Neutrophil (primary cell): ENCODE measurements around the gene TMCC2.

Experiments
- H3K27ac ChIP-seq: fragments of 200-600 bp; sonication (generic); 2 replicates; pipeline ENCODE4 v1.5.1; 2016; ENCODE audit warnings: mild to moderate bottlenecking, moderate library complexity
- H3K27me3 ChIP-seq: fragments of 200-600 bp; sonication (generic); 2 replicates; pipeline ENCODE4 v1.6.0; 2016; ENCODE audit warnings: mild to moderate bottlenecking
- H3K36me3 ChIP-seq: fragments of 200-600 bp; sonication (generic); 2 replicates; pipeline ENCODE4 v1.5.1; 2017
- H3K4me1 ChIP-seq, 2 experiments: fragments of 200-600 bp in 1 of 2; sonication (generic) in 1 of 2; 1 replicate in 1 of 2; 2 replicates in 1 of 2; pipeline versions ENCODE4 v1.5.1 to v1.6.1; 2013 to 2016; ENCODE audit warnings: low read depth in 1 of 2, low read length in 1 of 2, mild to moderate bottlenecking in 1 of 2, moderate library complexity in 1 of 2; ENCODE audit not compliant: control insufficient read depth in 1 of 2, insufficient read depth in 1 of 2
- H3K4me3 ChIP-seq, 2 experiments: fragments of 200-600 bp in 1 of 2; sonication (generic) in 1 of 2; 1 replicate in 1 of 2; 2 replicates in 1 of 2; pipeline ENCODE4 v1.5.1; 2013 to 2016; ENCODE audit warnings: low read depth in 1 of 2, low read length in 1 of 2, mild to moderate bottlenecking in 1 of 2, moderate library complexity in 1 of 2
- H3K9me3 ChIP-seq: fragments of 200-600 bp; sonication (generic); 2 replicates; pipeline ENCODE4 v1.5.1; 2016
- CTCF ChIP-seq: fragments of 200-600 bp; sonication (generic); IDR thresholded peaks from 2 replicates; pipeline ENCODE4 v1.5.1; 2016; ENCODE audit warnings: antibody characterized with exemption

The TMCC2 gene

GRCh38 chr1:205313563-205314308 lies 86.0 kb downstream of the TMCC2 start:
- Histone ChIP-seq H3K27ac (peak overlapping the region; percentile 98), H3K4me3 (peak overlapping the region; percentile 63 to 98), H3K9me3 (peaks cover 7% of the 10 kb centered on the region), H3K27me3 (no peaks in the 10 kb centered on the region), H3K36me3 (peaks cover 72% of the 10 kb centered on the region), H3K4me1 (peaks cover 85 to 87% of the 10 kb centered on the region in 2 experiments)
- TF ChIP-seq CTCF, result no peak

- Histone ChIP-seq H3K27ac (peak overlapping the region; percentile 98), H3K36me3 (peaks cover 62% of the 10 kb centered on the region), H3K27me3 (no peaks in the 10 kb centered on the region), H3K4me3 (peak overlapping the region; percentile 63 to 98), H3K9me3 (peaks cover 7% of the 10 kb centered on the region), H3K4me1 (peaks cover 87 to 98% of the 10 kb centered on the region in 2 experiments)
- TF ChIP-seq CTCF, result no peak
These were observed 87.4 kb downstream of the TMCC2 start for GRCh38 chr1:205315008-205315618.

GRCh38 chr1:205316161-205316566 lies 88.4 kb downstream of the TMCC2 start:
- H3K9me3 ChIP-seq, result no peaks in the 10 kb centered on the region
- no peak for TF ChIP-seq CTCF
- peak overlapping the region; percentile 98 for H3K27ac ChIP-seq
- peaks cover 78 to 94% of the 10 kb centered on the region in 2 experiments for H3K4me1 ChIP-seq
- peak overlapping the region; percentile 7 to 98 for H3K4me3 ChIP-seq
- peaks cover 52% of the 10 kb centered on the region for H3K36me3 ChIP-seq
- no peaks in the 10 kb centered on the region for H3K27me3 ChIP-seq

- Histone ChIP-seq H3K4me3 (peak overlapping the region; percentile 98 to 99), H3K27me3 (no peaks in the 10 kb centered on the region), H3K27ac (peak overlapping the region; percentile 98), H3K4me1 (peaks cover 73 to 88% of the 10 kb centered on the region in 2 experiments), H3K36me3 (peaks cover 40% of the 10 kb centered on the region), H3K9me3 (no peaks in the 10 kb centered on the region)
- TF ChIP-seq CTCF, result no peak
These were observed 89.7 kb downstream of the TMCC2 start for GRCh38 chr1:205317311-205317917.

- peaks cover 39% of the 10 kb centered on the region for H3K36me3 ChIP-seq
- peak overlapping the region; percentile 98 to 99 for H3K4me3 ChIP-seq
- no peaks in the 10 kb centered on the region for H3K9me3 ChIP-seq
- H3K4me1 ChIP-seq, result peaks cover 63 to 78% of the 10 kb centered on the region in 2 experiments
- H3K27ac ChIP-seq, result peak overlapping the region; percentile 98
- TF ChIP-seq CTCF, result no peak
- H3K27me3 ChIP-seq, result no peaks in the 10 kb centered on the region
These were observed 90.7 kb downstream of the TMCC2 start for GRCh38 chr1:205318231-205318991.
